Measurements from ENCODE around the gene ADGRG6.

DNA sequence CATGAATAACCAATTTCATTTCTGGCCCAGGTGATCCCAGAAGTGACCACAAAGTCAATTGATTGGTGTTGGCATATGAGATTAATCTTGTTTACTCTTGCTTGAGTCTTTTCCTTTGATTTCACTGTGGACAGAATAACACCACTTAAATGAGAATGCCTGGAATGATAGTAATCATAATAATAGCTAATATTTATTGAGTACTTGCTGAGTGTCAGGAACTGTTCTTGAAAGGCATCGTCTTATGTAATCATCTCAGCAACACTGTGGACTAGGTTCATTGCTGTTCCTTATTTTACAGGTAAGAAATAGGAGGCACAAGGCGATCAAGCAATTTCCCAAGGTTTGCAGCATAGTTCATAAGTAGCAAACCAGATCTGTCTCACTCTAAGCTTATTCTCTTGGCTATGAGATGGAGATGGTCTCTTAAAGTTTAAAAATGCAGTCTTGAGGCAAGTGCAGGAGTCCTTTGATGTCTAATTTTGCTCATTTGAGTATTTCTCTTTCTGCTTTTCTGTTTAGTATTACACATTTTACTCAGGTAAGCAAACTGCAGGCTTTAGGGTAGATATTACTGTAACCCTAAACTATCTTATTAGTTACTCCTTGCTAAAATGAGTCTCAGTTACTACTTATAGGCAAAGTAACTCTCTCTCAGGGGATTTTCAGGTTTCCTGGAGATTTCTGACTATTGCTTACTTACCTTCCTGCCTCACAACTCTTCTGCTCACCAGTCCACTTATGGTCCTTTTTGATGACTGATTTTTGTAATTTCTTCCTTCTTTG lies 6.3 kb downstream of the ADGRG6 start:
- TF ChIP-seq, protein P1, sequence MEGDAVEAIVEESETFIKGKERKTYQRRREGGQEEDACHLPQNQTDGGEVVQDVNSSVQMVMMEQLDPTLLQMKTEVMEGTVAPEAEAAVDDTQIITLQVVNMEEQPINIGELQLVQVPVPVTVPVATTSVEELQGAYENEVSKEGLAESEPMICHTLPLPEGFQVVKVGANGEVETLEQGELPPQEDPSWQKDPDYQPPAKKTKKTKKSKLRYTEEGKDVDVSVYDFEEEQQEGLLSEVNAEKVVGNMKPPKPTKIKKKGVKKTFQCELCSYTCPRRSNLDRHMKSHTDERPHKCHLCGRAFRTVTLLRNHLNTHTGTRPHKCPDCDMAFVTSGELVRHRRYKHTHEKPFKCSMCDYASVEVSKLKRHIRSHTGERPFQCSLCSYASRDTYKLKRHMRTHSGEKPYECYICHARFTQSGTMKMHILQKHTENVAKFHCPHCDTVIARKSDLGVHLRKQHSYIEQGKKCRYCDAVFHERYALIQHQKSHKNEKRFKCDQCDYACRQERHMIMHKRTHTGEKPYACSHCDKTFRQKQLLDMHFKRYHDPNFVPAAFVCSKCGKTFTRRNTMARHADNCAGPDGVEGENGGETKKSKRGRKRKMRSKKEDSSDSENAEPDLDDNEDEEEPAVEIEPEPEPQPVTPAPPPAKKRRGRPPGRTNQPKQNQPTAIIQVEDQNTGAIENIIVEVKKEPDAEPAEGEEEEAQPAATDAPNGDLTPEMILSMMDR (IDR thresholded peaks at IDR 0.05; ENCODE audit: insufficient read depth, low read length, poor library complexity, severe bottlenecking): no peak
- no peak for TF ChIP-seq EZH2phosphoT487 (conservative IDR thresholded peaks at IDR 0.05; ENCODE audit: low read length)
